Activated CD8-positive, alpha-beta T cell treated with anti-CD3 and anti-CD28 coated beads, Interleukin-2, amount 10 ng/mL, durations not matched to agents 7 days and 5 days (primary cell): ENCODE measurements around the gene ASTE1. TPM values are rescaled to one million over a fixed set of nuclear protein-coding genes. Genes with fewer than 3 reads are reported as not detected.
"Not testable (repeated sequence)": the region's sequence is repeated elsewhere in the genome, so short reads cannot be mapped to it uniquely, and the experiment has no call there.

Source experiments
- ATAC-seq: fragments of 150-1000 bp; cut with Tn5 transposase; one replicate; pipeline ENCODE4 v1.10.0; 2021; ENCODE audit warnings: moderate library complexity
- CTCF ChIA-PET: fragments of 350-600 bp; sonication (Branson Sonifier 250); formaldehyde crosslinking; loops from one replicate; lab custom pipeline; 2021; ENCODE audit warnings: antibody characterized with exemption; lab: Charles Lee
- POLR2A ChIA-PET: fragments of 350-600 bp; sonication (Branson Sonifier 250); formaldehyde crosslinking; loops from one replicate; lab custom pipeline; 2021; ENCODE audit warnings: antibody characterized with exemption; lab: Charles Lee
- DNase-seq: peaks from one replicate; pipeline ENCODE4 v3.0.0-alpha.2; 2020
- H3K27ac Mint-ChIP-seq: one replicate; pipeline ENCODE4 v1.8.0; 2021; ENCODE audit warnings: mild to moderate bottlenecking, mixed read lengths
- H3K27me3 Mint-ChIP-seq: one replicate; pipeline ENCODE4 v1.8.0; 2021; ENCODE audit warnings: low read depth, mixed read lengths
- H3K36me3 Mint-ChIP-seq: one replicate; pipeline ENCODE4 v1.8.0; 2021; ENCODE audit warnings: low read depth, mixed read lengths
- H3K4me1 Mint-ChIP-seq: one replicate; pipeline ENCODE4 v1.8.0; 2021; ENCODE audit warnings: low read depth, mixed read lengths
- H3K4me3 Mint-ChIP-seq: one replicate; pipeline ENCODE4 v1.8.0; 2021; ENCODE audit warnings: mild to moderate bottlenecking, mixed read lengths
- H3K9me3 Mint-ChIP-seq: one replicate; pipeline ENCODE4 v1.8.0; 2022; ENCODE audit warnings: mixed read lengths; ENCODE audit not compliant: insufficient read depth
- total RNA-seq, 2 experiments: library from RNA; stranded (reverse); gene quantifications; one replicate each; pipeline ENCODE4 v1.2.3, GENCODE V29; 2021

ASTE1 gene
- total RNA-seq, 2 experiments from 2014 or later, result 11.7 to 14.0 TPM

DNA sequence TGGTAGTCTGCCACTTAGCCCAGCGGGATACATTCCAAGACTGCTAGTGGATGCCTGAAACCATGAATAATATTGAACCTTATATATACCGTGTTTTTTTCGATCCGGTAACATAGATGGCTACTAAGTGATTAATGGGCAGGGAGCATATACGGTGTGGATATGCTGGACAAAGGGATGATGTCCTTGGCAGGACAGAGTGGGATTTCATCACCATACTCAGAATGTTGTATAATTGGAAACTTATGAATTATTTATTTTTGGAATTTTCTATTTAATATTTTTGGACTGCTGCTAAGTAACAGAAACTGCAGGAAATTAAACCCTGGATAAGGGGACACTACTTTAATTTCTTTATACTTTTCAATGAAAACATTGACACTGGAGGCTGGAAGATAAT lies 53.2 kb downstream of the ASTE1 start:
- ATAC-seq, result no peak
- Mint-ChIP-seq H3K4me3 (no peak overlapping the region), H3K27me3 (no peaks in the 10 kb centered on the region), H3K4me1 (no peaks in the 10 kb centered on the region), H3K27ac (no peak overlapping the region), H3K9me3 (no peaks in the 10 kb centered on the region), H3K36me3 (peaks cover 28% of the 10 kb centered on the region)
- ChIA-PET POLR2A (no interaction called here), CTCF (no interaction called here)
- no peak for DNase-seq

DNA sequence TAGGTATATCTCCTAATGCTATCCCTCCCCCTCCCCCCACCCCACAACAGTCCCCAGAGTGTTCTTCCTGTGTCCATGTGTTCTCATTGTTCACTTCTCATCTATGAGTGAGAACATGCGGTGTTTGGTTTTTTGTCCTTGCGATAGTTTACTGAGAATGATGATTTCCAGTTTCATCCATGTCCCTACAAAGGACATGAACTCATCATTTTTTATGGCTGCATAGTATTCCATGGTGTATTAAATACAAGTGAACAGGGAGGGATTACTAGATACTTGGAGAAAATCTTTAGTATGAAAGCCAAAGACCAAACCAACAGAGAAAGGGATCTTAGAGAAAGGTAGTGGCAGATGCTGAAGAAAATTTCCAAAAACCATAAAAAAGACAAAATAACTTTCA lies 54.0 kb downstream of the ASTE1 start:
- not testable (repeated sequence) for ATAC-seq
- peaks cover 28% of the 10 kb centered on the region for H3K36me3 Mint-ChIP-seq

DNA sequence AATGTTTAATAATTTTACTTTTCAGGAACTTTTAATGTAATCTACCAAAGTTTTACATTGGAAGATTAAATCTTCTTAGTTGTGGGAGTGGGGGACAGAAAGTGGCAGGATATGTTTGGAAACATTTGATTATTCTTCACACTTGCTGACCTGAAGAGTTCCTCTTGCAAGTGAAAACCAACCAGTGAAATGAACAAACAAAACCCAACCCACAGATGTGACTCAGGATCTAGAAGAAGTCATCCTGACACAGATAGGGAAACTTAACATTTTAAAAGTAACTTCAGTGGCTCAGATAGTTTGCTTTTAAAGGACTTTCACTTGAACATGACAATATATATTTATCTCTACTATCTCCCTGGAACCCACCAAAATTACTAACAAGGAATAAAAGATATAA lies 55.4 kb downstream of the ASTE1 start:
- Mint-ChIP-seq H3K4me3 (no peak overlapping the region), H3K27ac (no peak overlapping the region), H3K27me3 (no peaks in the 10 kb centered on the region), H3K4me1 (no peaks in the 10 kb centered on the region), H3K36me3 (peaks cover 32% of the 10 kb centered on the region), H3K9me3 (no peaks in the 10 kb centered on the region)
- ChIA-PET CTCF (no interaction called here), POLR2A (no interaction called here)
- no peak for DNase-seq
- ATAC-seq, result no peak

More for the DNA sequence above, 54.0 kb downstream of the ASTE1 start:
- H3K9me3 Mint-ChIP-seq, POLR2A ChIA-PET, CTCF ChIA-PET, H3K4me3 Mint-ChIP-seq, H3K4me1 Mint-ChIP-seq, H3K27ac Mint-ChIP-seq, DNase-seq, H3K27me3 Mint-ChIP-seq: not testable (repeated sequence)

DNA sequence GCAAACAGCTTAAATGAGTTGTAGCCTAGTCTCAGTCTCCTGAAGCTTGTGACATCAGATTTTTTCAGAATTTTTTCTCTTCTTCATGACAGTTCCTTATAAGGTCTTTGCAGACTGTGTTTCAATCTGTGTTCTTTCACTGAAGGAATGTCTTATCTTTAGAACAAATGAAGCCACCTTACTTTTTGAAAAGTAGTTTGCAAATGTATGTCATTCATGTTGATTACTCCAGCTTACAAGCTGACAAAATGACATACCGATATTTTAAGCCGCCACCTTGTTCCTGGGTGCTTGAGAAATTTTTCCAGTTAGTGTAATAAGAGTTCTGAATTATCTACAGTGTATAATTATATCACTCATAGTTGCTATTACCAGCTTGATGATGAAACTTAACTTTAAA lies 57.0 kb downstream of the ASTE1 start:
- POLR2A ChIA-PET, result no interaction called here

DNA sequence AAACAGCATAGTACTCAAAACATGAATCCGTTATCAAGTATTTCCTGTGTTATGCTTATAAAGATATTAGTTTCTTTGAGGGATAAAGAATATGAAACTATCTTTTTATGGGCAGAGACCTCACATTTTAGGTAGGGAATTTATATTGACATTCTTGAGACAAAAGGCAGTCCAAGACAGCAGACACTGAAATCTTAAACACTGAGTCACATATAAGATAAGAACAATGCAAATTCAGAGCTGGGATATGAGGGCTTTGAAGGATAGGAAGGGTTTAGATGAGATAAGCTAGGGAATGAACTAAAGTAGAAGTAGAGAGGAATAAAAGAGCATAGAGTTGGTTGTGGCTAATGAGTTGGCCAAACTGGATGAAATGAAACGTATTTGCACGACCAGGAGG lies 58.4 kb downstream of the ASTE1 start:
- no peak for ATAC-seq
- H3K27ac Mint-ChIP-seq, result no peak overlapping the region
- H3K4me3 Mint-ChIP-seq, result no peak overlapping the region
- H3K36me3 Mint-ChIP-seq, result peaks cover 42% of the 10 kb centered on the region
- CTCF ChIA-PET, result no interaction called here
- no peaks in the 10 kb centered on the region for H3K9me3 Mint-ChIP-seq
- no peak for DNase-seq
- no peaks in the 10 kb centered on the region for H3K4me1 Mint-ChIP-seq
- no peaks in the 10 kb centered on the region for H3K27me3 Mint-ChIP-seq
- POLR2A ChIA-PET, result no interaction called here

More for the DNA sequence above, 57.0 kb downstream of the ASTE1 start:
- H3K9me3 Mint-ChIP-seq, result no peaks in the 10 kb centered on the region
- CTCF ChIA-PET, result interaction anchor here (1.0 to 1.3 kb wide), 2 partner anchors 26 to 36 kb away, joined by 4 to 5 read pairs; no protein-coding TSS in a partner anchor
- no peaks in the 10 kb centered on the region for H3K27me3 Mint-ChIP-seq
- no peak for ATAC-seq
- peaks cover 40% of the 10 kb centered on the region for H3K36me3 Mint-ChIP-seq
- no peak overlapping the region for H3K4me3 Mint-ChIP-seq
- no peak overlapping the region for H3K27ac Mint-ChIP-seq
- DNase-seq, result no peak
- H3K4me1 Mint-ChIP-seq, result no peaks in the 10 kb centered on the region

DNA sequence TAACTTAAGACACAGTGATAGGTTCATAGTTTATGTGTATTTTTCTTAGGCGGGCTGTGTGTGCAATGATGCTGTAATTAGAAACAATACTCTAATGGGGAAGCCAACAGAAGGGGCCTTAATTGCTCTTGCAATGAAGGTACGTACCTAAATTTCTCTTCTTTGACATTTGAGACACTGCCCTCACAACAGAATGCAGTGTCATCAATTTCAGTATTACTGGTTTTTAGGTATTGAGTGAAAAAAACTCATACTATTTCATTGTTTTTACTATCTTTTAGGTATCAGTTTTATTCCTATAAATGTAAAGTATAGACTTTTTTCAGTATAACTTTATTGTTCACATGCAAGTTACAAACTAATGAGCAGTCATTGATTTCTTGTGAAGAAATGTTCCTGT lies 59.3 kb downstream of the ASTE1 start:
- Mint-ChIP-seq H3K27ac (no peak overlapping the region), H3K9me3 (no peaks in the 10 kb centered on the region), H3K27me3 (no peaks in the 10 kb centered on the region), H3K4me1 (no peaks in the 10 kb centered on the region), H3K36me3 (peaks cover 40% of the 10 kb centered on the region), H3K4me3 (no peak overlapping the region)
- POLR2A ChIA-PET, result no interaction called here
- CTCF ChIA-PET, result no interaction called here
- no peak for ATAC-seq
- DNase-seq, result no peak

DNA sequence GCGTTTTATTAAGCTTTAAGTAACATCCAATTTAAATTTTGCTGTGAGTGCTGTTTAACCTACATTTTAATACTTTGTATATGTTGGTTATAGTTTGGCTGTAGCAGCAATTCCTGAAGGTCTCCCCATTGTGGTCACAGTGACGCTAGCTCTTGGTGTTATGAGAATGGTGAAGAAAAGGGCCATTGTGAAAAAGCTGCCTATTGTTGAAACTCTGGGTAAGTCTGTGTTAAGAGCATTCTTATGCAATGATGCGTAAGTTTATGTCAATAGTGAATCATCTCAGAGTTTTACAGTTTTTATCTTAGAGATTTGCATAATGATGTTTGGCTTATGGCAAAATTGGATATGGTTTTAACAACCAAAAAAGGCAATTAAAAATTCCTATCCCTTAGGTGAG lies 62.7 kb downstream of the ASTE1 start:
- Mint-ChIP-seq H3K36me3 (peaks cover 42% of the 10 kb centered on the region), H3K27ac (no peak overlapping the region), H3K4me3 (no peak overlapping the region), H3K4me1 (no peaks in the 10 kb centered on the region), H3K9me3 (no peaks in the 10 kb centered on the region), H3K27me3 (no peaks in the 10 kb centered on the region)
- no peak for DNase-seq
- ChIA-PET POLR2A (no interaction called here), CTCF (no interaction called here)
- ATAC-seq, result no peak

Other genes starting within 250 kb of the ASTE1 start
- 10 to 100 TPM; 45.5 to 52.7 TPM for gene ATP2C1, start 132.7 kb downstream of the ASTE1 start, total RNA-seq
- 1 to 10 TPM in 1 of 2 experiments, under 1 TPM in 1; 0.58 to 1.7 TPM for gene NEK11, start 52 bp upstream of the ASTE1 start, total RNA-seq